HG03108 (cell line): ENCODE measurements around the gene MRPS34.

Source experiments
- ATAC-seq: cut with Tn5 transposase; IDR thresholded peaks from one replicate; pipeline ENCODE4 v1.9.1; 2021; ENCODE audit warnings: moderate library complexity; ENCODE audit not compliant: unreplicated experiment

Gene MRPS34

GRCh38 chr16:1782408-1783264 lies 9.7 kb upstream of the MRPS34 start, which contains the start of the genes NUBP2 and SPSB3:
TSS of gene NUBP2 (plus strand) at chr16:1782960. CDS start at chr16:1783021, 61 bp downstream.
TSS of gene SPSB3 (minus strand) at chr16:1782571. CDS start at chr16:1781483, 1,088 bp downstream.
- ATAC-seq = peak; percentile 83

GRCh38 chr16:1781758-1782407 lies 8.9 kb upstream of the MRPS34 start:
- no peak for ATAC-seq

- ATAC-seq = no peak
These were observed 8.3 kb upstream of the MRPS34 start for GRCh38 chr16:1781254-1781653.

- ATAC-seq = no peak
These were observed 7.7 kb upstream of the MRPS34 start for GRCh38 chr16:1780677-1781072.

GRCh38 chr16:1779741-1780676 lies 7.1 kb upstream of the MRPS34 start:
- no peak for ATAC-seq

- ATAC-seq = no peak
These were observed 6.3 kb upstream of the MRPS34 start for GRCh38 chr16:1779234-1779701.

- ATAC-seq = no peak
These were observed 5.6 kb upstream of the MRPS34 start for GRCh38 chr16:1778200-1779179.

GRCh38 chr16:1777375-1778199 lies 4.7 kb upstream of the MRPS34 start:
- ATAC-seq = no peak

- ATAC-seq = no peak
These were observed 4.0 kb upstream of the MRPS34 start for GRCh38 chr16:1776991-1777374.

- no peak for ATAC-seq
These were observed 3.7 kb upstream of the MRPS34 start for GRCh38 chr16:1776672-1776955.

- ATAC-seq = no peak
These were observed 3.1 kb upstream of the MRPS34 start for GRCh38 chr16:1775846-1776671.

- ATAC-seq = no peak
These were observed 2.3 kb upstream of the MRPS34 start for GRCh38 chr16:1775006-1775845.

GRCh38 chr16:1774448-1774780 lies 1.5 kb upstream of the MRPS34 start:
- ATAC-seq = no peak

GRCh38 chr16:1773703-1774447 lies 941 bp upstream of the MRPS34 start:
- ATAC-seq = no peak

- no peak for ATAC-seq
These were observed 499 bp downstream of the MRPS34 start, which contains the start of gene EME2 for GRCh38 chr16:1772362-1772907. TSS of gene EME2 (plus strand) at chr16:1772810. CDS start at chr16:1773228, 418 bp downstream.

GRCh38 chr16:1771864-1772361 lies 1.0 kb downstream of the MRPS34 start:
- ATAC-seq = no peak
